Upper lobe of right lung (tissue), 1 donor: ENCODE results near the gene BCL7C. TPM values are rescaled to one million over a fixed set of nuclear protein-coding genes. Genes with fewer than 3 reads are reported as not detected.
"Not testable (repeated sequence)": the region's sequence is repeated elsewhere in the genome, so short reads cannot be mapped to it uniquely, and the experiment has no call there.

Experiments
- ATAC-seq: fragments of 200-7000 bp; cut with Tn5 transposase; one replicate; pipeline ENCODE4 v1.9.1; 2020; ENCODE audit warnings: mild to moderate bottlenecking, moderate library complexity
- DNase-seq: peaks from one replicate; pipeline ENCODE4 v3.0.0-alpha.2; 2020
- H3K27ac ChIP-seq: fragments of 200-600 bp; one replicate; pipeline ENCODE4 v1.8.0; 2022
- H3K27me3 ChIP-seq: fragments of 200-600 bp; one replicate; pipeline ENCODE4 v1.8.0; 2022; ENCODE audit warnings: mild to moderate bottlenecking
- H3K36me3 ChIP-seq: fragments of 200-600 bp; one replicate; pipeline ENCODE4 v1.8.0; 2022
- H3K4me1 ChIP-seq: fragments of 200-600 bp; one replicate; pipeline ENCODE4 v1.8.0; 2022
- H3K4me3 ChIP-seq: fragments of 200-600 bp; one replicate; pipeline ENCODE4 v1.8.0; 2022; ENCODE audit warnings: mild to moderate bottlenecking
- H3K9me3 ChIP-seq: fragments of 200-600 bp; one replicate; pipeline ENCODE4 v1.8.0; 2022
- intact Hi-C: fragments of 100-400 bp; cut with DNase I; formaldehyde crosslinking; loops from one replicate; pipeline ENCODE4 v1.11.0; 2022
- long read RNA-seq: library from polyadenylated mRNA; unstranded; transcript quantifications from one replicate; pipeline ENCODE4 v2.0.0, GENCODE V29; 2021
- total RNA-seq: library from RNA; stranded (reverse); fragmentation: NEBNext Ultra II Directional; extraction: Animal tissue kit (Norgen Biotek cat#: 25700); gene quantifications from one replicate; pipeline ENCODE4 v1.2.1, GENCODE V29; 2021
- TF ChIP-seq, protein P1 (sequence below): fragments of 200-600 bp; IDR thresholded peaks from one replicate; pipeline ENCODE4 v1.8.0; 2022; ENCODE audit warnings: antibody characterized with exemption
- donor health status: DM: no; HTN: yes; CAD: no; lungs with severe emphysema.

BCL7C gene
- total RNA-seq: 25.3 TPM
- long read RNA-seq, transcript BCL7C-203 (6 exons, 1,603 nt): minor isoform, 12 of 65 reads
- long read RNA-seq, transcript BCL7C-201 (6 exons, 1,740 nt): major isoform, 43 of 65 reads
- long read RNA-seq, partial matches to known transcripts: 4 of 65 reads
- long read RNA-seq, other reads (novel, unspliced or antisense): 4 of 65 reads

DNA sequence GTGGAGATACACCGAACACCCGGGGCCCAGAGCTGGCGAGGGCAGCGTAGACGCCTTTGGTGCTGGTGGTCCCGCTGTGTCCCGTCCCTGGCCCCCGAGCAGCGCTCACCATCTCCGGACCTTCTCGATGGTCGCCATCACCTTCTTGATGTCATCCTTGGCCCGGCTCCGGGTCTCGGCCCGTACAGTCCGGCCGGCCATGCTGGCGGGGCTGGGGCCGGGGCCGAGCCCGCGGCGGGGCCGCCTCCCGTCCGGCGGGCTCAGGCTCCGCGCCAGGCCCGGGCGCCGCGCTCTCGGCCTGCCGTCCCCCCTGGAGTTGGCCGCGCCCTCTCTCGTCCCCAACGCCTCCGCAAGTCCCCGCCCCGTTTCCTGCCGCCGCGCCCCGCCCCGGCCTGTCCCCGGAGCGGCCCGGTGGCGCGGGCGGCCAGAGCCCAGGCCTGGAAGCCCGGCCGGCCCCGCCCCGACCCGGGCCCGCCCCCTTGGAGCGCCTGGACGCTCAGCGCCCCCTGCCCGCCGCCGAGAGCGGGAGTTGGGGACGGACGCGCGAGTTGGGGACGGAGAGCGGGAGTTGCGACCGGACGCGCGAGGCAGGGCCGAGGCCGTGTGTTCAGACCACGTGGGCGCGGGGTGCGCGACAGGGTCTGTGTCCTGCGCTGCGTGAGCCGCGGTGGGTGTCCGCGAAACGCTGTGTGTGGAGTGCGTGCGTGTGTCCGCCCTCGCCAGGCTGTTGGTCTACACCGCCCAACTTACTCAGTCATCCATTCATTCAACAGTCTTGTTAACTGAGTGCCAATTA, at the start of gene BCL7C:
BCL7C (minus strand) TSS at position 334 of the 796 bp plus-strand sequence; CDS start at position 201, 133 bp downstream.
- peak within 1 kb of the TSS; percentile 89 for H3K27ac ChIP-seq
- ATAC-seq (peak; percentile 91), DNase-seq (peak; percentile 98)
- H3K36me3 ChIP-seq: peaks cover 23% of the 10 kb centered on the region
- intact Hi-C loops: no loop called here
- peak within 1 kb of the TSS; percentile 95 for H3K4me3 ChIP-seq
- no peaks in the 10 kb centered on the region for H3K9me3 ChIP-seq
- H3K27me3 ChIP-seq: no peaks in the 10 kb centered on the region
- TF ChIP-seq, protein P1, sequence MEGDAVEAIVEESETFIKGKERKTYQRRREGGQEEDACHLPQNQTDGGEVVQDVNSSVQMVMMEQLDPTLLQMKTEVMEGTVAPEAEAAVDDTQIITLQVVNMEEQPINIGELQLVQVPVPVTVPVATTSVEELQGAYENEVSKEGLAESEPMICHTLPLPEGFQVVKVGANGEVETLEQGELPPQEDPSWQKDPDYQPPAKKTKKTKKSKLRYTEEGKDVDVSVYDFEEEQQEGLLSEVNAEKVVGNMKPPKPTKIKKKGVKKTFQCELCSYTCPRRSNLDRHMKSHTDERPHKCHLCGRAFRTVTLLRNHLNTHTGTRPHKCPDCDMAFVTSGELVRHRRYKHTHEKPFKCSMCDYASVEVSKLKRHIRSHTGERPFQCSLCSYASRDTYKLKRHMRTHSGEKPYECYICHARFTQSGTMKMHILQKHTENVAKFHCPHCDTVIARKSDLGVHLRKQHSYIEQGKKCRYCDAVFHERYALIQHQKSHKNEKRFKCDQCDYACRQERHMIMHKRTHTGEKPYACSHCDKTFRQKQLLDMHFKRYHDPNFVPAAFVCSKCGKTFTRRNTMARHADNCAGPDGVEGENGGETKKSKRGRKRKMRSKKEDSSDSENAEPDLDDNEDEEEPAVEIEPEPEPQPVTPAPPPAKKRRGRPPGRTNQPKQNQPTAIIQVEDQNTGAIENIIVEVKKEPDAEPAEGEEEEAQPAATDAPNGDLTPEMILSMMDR: peak; percentile 35
- peaks cover 37% of the 10 kb centered on the region for H3K4me1 ChIP-seq

DNA sequence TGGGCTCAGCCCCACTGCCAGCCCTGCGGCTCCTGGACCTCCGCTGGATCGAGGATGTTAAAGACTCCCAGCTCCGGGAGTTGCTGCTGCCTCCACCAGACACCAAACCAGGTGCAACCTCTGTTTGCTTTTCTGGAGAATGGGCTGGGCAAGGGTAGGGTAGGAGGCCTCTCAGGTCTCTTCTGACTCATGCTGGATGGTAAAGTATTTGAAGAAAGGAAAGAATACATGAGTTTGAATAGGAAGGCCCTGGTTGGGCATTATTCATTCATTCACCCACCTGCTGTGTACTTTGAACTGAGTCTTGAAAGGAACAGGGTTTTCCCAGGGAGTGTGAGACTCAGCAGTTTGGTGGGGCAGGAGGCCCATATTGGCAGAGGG, 48.5 kb upstream of the BCL7C start:
- H3K4me3 ChIP-seq: no peak overlapping the region
- no peak overlapping the region for H3K27ac ChIP-seq
- peaks cover 4% of the 10 kb centered on the region for H3K36me3 ChIP-seq
- peaks cover 14% of the 10 kb centered on the region for H3K4me1 ChIP-seq
- no peaks in the 10 kb centered on the region for H3K27me3 ChIP-seq
- ATAC-seq (no peak), DNase-seq (no peak)
- H3K9me3 ChIP-seq: no peaks in the 10 kb centered on the region
- intact Hi-C loops: no loop called here
- TF ChIP-seq, protein P1: no peak

DNA sequence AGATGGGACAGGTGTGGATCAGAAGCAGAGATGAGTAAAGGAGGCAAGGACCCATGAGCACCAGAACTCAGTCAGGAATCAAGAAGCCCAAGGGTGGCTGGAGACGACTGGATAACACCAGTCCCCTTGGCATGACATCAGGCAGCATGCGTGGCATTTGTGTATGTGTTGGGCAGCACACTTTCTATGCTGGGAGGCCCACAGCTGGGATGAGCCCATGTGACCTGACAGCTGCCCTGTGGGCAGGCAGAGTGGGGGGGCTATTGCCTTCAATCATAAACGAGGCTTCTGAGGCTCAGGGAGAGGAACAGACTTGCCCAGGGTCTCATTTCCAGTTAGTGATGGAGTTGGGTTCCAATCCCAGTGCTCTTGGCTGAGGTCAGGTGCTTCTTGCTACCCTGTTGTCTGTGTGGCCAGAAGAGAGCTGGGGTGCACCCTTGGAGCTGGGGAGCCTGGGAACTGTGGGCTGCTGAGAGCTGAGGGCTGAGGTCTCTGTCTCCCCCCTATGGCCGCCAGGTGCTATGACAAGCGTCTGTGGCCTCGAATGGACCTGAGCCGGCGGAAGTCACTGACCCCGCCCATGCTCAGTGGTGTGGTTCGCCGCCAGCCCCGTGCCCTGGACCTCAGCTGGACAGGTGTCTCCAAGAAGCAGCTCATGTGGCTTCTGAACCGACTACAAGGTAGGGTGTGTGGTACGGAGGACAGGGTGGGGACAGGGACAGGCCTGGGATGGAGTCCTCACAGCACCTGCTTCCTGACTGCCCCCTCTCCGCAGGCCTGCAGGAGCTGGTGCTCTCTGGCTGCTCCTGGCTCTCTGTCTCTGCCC, 47.9 kb upstream of the BCL7C start:
- intact Hi-C loops: no loop called here
- peaks cover 14% of the 10 kb centered on the region for H3K4me1 ChIP-seq
- no peaks in the 10 kb centered on the region for H3K9me3 ChIP-seq
- no peaks in the 10 kb centered on the region for H3K27me3 ChIP-seq
- ATAC-seq: peak; percentile 99
- DNase-seq: peak; percentile 90
- H3K4me3 ChIP-seq: no peak overlapping the region
- peaks cover 4% of the 10 kb centered on the region for H3K36me3 ChIP-seq
- no peak overlapping the region for H3K27ac ChIP-seq
- TF ChIP-seq, protein P1: peak; percentile 91

DNA sequence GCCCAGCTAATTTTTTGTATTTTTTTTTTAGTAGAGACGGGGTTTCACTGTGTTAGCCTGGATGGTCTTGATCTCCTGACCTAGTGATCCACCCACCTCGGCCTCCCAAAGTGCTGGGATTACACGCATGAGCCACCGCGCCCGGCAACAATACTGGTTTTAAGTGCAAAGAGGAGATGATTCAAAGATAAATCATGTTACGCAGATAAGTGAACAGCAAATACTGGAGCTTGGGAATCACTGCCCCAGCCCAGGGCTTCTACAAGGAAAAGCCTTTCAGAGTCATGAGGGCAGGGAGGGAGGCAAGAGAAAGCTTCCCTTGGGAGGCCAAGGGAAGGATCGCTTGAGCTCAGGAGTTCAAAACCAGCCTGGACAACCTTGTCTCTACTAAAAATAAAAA, 45.7 kb upstream of the BCL7C start:
- H3K27me3 ChIP-seq, H3K9me3 ChIP-seq, H3K27ac ChIP-seq, ATAC-seq, DNase-seq, intact Hi-C loops, H3K36me3 ChIP-seq, H3K4me3 ChIP-seq: not testable (repeated sequence)
- peaks cover 14% of the 10 kb centered on the region for H3K4me1 ChIP-seq

DNA sequence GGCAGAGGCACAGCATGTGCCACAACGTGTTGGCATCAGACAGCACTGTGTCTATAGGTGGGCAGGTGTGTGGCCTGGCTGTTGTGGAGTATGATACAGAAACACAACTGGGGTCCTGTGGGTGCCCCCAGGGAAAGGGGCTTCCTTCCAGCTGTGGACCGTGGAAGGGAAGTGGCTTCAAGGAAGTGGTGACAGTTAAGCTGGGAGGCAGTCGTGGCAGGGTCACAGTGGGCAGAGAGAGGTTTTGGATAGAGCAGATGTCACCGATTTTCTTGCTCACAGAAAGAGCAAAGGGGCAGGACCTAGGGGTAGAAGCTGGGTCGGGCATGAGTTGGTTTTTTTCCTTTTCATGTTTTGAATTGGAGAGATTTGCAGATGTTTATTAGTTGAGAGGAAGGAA, 43.8 kb upstream of the BCL7C start:
- Histone ChIP-seq H3K27me3 (no peaks in the 10 kb centered on the region), H3K4me3 (no peak overlapping the region), H3K27ac (peak overlapping the region; percentile 30), H3K36me3 (peaks cover 4% of the 10 kb centered on the region), H3K9me3 (no peaks in the 10 kb centered on the region), H3K4me1 (peaks cover 14% of the 10 kb centered on the region)
- TF ChIP-seq, protein P1: no peak
- DNase-seq (no peak), ATAC-seq (no peak)
- intact Hi-C loops: no loop called here
